Heart right ventricle (tissue), 16 donors: Measurements from ENCODE around the gene IGF2R. TPM values are rescaled to one million over a fixed set of nuclear protein-coding genes. Genes with fewer than 3 reads are reported as not detected.

Experiments
- ATAC-seq, 8 donors: fragments of 200-7000 bp; cut with Tn5 transposase; one replicate each; pipeline ENCODE4 v1.9.1; 2020; ENCODE audit warnings: mild to moderate bottlenecking in 8 of 8, moderate library complexity in 8 of 8, moderate number of reproducible peaks in 1 of 8
- DNase-seq, 2 donors: peaks; one replicate each; pipeline ENCODE4 v3.0.0-alpha.2; 2020
- H3K27ac ChIP-seq, 10 donors: fragments of 200-600 bp; sonication (generic) in 2 of 10; one replicate each; pipeline versions ENCODE4 v1.5.0 to v1.8.0; 2020 to 2022; ENCODE audit warnings: mild to moderate bottlenecking in 3 of 10
- H3K27me3 ChIP-seq, 7 donors: fragments of 200-600 bp; one replicate each; pipeline ENCODE4 v1.8.0; 2021 to 2022; ENCODE audit warnings: mild to moderate bottlenecking in 2 of 7
- H3K36me3 ChIP-seq, 9 donors: fragments of 200-600 bp; sonication (generic) in 1 of 9; one replicate each; pipeline versions ENCODE4 v1.5.0 to v1.8.0; 2020 to 2022; ENCODE audit warnings: mild to moderate bottlenecking in 2 of 9
- H3K4me1 ChIP-seq, 9 donors: fragments of 200-600 bp; sonication (generic) in 1 of 9; one replicate each; pipeline versions ENCODE4 v1.5.0 to v1.8.0; 2020 to 2022; ENCODE audit warnings: mild to moderate bottlenecking in 4 of 9
- H3K4me3 ChIP-seq, 10 donors: fragments of 200-600 bp; sonication (generic) in 2 of 10; one replicate each; pipeline versions ENCODE4 v1.5.0 to v1.8.0; 2020 to 2022; ENCODE audit warnings: mild to moderate bottlenecking in 7 of 10, moderate library complexity in 2 of 10
- H3K9me3 ChIP-seq, 11 donors: fragments of 200-600 bp in 10 of 11; sonication (generic) in 2 of 11; one replicate each; pipeline versions ENCODE4 v1.5.0 to v1.8.0; 2013 to 2022; ENCODE audit warnings: mild to moderate bottlenecking in 2 of 11, control low read depth in 1 of 11, moderate library complexity in 1 of 11
- WGBS, 2 donors: extraction: QIAGEN DNeasy Blood & Tissue Kit; methylation state at CpG; one replicate each; pipeline ENCODE4 v1.1.7; 2013; ENCODE audit warnings: inconsistent platforms in 1 of 2; 5-methylcytosine and 5-hydroxymethylcytosine counted together
- intact Hi-C, 10 donors: fragments of 100-400 bp; cut with DNase I; formaldehyde crosslinking; loops; one replicate each; pipeline versions ENCODE4 v1.11.1 to v1.14.2; 2022
- polyA plus RNA-seq, 2 donors: library from polyadenylated mRNA; stranded (reverse); fragments of 200-250 nt; gene quantifications; one replicate each; pipeline ENCODE4 v1.2.3, GENCODE V29; 2013
- total RNA-seq, 10 donors: library from RNA; stranded (reverse); fragmentation: NEBNext Ultra II Directional in 3 of 10; extraction: Animal tissue kit (Norgen Biotek cat#: 25700) in 3 of 10; gene quantifications; one replicate each; pipeline versions ENCODE4 v1.2.1 to v1.2.4, GENCODE V29; 2021 to 2023
- TF ChIP-seq, protein P1 (sequence below), 9 donors: fragments of 200-600 bp; sonication (generic) in 2 of 9; IDR thresholded peaks; one replicate each; pipeline versions ENCODE4 v1.5.0 to v1.8.0; 2021 to 2022; ENCODE audit warnings: antibody characterized with exemption in 9 of 9, mild to moderate bottlenecking in 5 of 9, moderate library complexity in 1 of 9
- donor health status: Arrhythmogenic right ventricular cardiomyopathy.
- donor health status: ischemic (EF 13 %, LVEDD 7.1; RV severe dilation, severe dysfunction).
- donor health status: healthy with polysubstance abuse.
- donor health status: DM: no; HTN: yes; CAD: no.
- donor health status: DM: no; HTN: no; CAD: no.
- donor health status: ischemic (EF 25% LVEDD 6.9; RV normal size, moderate dysfunction).
- donor health status: ischemic (EF 25% LVEDD 5.7; RV mildly dilated, moderate dysfunction).
- donor health status: healthy.
- donor health status: DM: yes; HTN: yes; CAD: no.
- donor health status: Ischemic cardiomyopathy.
- donor health status: ischemic (EF 35%, LVEDD 5.7; RV mildly dilated, moderate dysfunction).
- donor health status: nonischemic (EF 11% LVEDD 7.7; RV severe dilation, severe dysfunction).
- donor health status: DM: yes; HTN: yes; CAD: no.
- donor health status: PGD.
- donor health status: ischemic (EF 29% LVEDD 5.4; RV normal size, mild dysfunction).
- donor health status: nonischemic (EF 23%, LVEDD 6.1; RV moderate dilation, normal function).

The IGF2R gene
- total and polyA plus RNA-seq, 12 donors = 13.7 to 95.6 (median 70.2) TPM

DNA sequence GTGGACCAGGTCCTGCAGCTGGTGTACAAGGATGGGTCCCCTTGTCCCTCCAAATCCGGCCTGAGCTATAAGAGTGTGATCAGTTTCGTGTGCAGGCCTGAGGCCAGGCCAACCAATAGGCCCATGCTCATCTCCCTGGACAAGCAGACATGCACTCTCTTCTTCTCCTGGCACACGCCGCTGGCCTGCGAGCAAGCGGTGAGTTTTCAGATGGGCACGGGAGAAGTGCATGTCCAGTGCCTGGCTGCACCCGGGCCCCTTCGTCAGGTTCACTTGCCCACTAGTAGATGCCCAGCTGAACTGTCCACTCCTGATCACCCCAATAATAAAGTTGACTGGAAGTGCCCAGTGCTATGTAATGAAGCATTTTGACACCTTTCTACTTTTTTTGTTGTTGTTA, 104.4 kb downstream of the IGF2R start:
- Histone ChIP-seq H3K27me3 (no peaks in the 10 kb centered on the region), H3K27ac (no peak overlapping the region), H3K36me3 (peaks cover 0 to 100% (median 81%) of the 10 kb centered on the region in 9 donors), H3K4me3 (no peak overlapping the region), H3K4me1 (no peaks in the 10 kb centered on the region), H3K9me3 (no peaks in the 10 kb centered on the region)
- 89 to 90% methylated on average over 9 of the region's 9 CpGs for WGBS, 2 donors
- TF ChIP-seq, protein P1, sequence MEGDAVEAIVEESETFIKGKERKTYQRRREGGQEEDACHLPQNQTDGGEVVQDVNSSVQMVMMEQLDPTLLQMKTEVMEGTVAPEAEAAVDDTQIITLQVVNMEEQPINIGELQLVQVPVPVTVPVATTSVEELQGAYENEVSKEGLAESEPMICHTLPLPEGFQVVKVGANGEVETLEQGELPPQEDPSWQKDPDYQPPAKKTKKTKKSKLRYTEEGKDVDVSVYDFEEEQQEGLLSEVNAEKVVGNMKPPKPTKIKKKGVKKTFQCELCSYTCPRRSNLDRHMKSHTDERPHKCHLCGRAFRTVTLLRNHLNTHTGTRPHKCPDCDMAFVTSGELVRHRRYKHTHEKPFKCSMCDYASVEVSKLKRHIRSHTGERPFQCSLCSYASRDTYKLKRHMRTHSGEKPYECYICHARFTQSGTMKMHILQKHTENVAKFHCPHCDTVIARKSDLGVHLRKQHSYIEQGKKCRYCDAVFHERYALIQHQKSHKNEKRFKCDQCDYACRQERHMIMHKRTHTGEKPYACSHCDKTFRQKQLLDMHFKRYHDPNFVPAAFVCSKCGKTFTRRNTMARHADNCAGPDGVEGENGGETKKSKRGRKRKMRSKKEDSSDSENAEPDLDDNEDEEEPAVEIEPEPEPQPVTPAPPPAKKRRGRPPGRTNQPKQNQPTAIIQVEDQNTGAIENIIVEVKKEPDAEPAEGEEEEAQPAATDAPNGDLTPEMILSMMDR (IDR thresholded peaks at IDR 0.05) = no peak
- DNase-seq (no peak), ATAC-seq (peak in 1 of 8 donors; percentile 18)
- intact Hi-C loops = loop anchor here in 2 of 10 donors (10.0 kb wide), 2 partner anchors 198 to 208 kb away; no protein-coding TSS in a partner anchor

DNA sequence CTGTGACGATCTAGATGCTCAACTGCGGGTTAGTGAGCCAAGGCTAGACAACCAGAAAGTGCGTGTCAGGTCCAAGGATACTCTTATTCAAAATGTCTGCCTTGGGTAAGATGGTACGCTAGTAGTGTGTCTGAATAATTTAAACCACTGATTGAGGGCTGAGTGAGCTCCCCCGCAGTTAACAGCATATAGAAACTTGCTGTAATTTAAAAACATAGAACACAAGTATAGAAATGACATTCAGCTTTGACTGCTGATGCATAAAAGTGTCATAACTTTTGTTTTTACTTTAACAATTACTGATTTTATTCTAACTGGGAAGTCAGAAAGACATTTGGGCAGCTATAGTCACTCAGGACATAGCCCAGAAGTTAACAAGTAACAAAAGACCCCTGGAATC, 107.1 kb downstream of the IGF2R start:
- Histone ChIP-seq H3K27ac (no peak overlapping the region), H3K4me1 (no peaks in the 10 kb centered on the region), H3K9me3 (no peaks in the 10 kb centered on the region), H3K27me3 (no peaks in the 10 kb centered on the region), H3K4me3 (no peak overlapping the region), H3K36me3 (peaks cover 0 to 100% (median 83%) of the 10 kb centered on the region in 9 donors)
- DNase-seq = no peak
- no peak for ATAC-seq
- TF ChIP-seq, protein P1 (IDR thresholded peaks at IDR 0.05) = no peak
- WGBS, 2 donors = 95 to 96% methylated on average over 5 of the region's 5 CpGs
- intact Hi-C loops = loop anchor here in 2 of 10 donors (10.0 kb wide), 2 partner anchors 201 to 211 kb away; no protein-coding TSS in a partner anchor

DNA sequence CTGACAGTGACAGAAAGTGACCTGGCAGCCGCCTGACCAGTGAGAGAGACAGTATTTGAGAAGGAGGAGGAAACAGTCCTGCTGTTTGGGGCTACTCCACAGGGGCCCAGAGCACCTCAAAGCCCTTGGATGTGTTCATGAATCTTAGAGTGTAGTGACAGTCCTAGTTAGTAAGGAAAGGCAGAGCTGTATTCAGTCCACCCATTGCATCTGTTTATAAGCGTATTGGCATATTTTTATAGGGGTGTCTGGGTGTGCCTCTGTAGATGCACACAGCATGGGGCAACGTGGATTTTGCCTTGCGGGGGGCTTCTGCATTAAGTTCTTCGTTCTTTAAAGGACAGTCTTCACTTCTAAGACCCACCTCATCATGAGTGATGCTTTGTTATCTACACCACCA, 108.1 kb downstream of the IGF2R start:
- WGBS, 2 donors = 91 to 92% methylated on average over 5 of the region's 5 CpGs
- no peak overlapping the region for H3K27ac ChIP-seq
- H3K4me1 ChIP-seq = no peaks in the 10 kb centered on the region
- TF ChIP-seq, protein P1 (IDR thresholded peaks at IDR 0.05) = no peak
- peaks cover 0 to 100% (median 85%) of the 10 kb centered on the region in 9 donors for H3K36me3 ChIP-seq
- H3K4me3 ChIP-seq = no peak overlapping the region
- no peak for DNase-seq
- H3K9me3 ChIP-seq = no peaks in the 10 kb centered on the region
- no peak for ATAC-seq
- no peaks in the 10 kb centered on the region for H3K27me3 ChIP-seq
- intact Hi-C loops = loop anchor here in 2 of 10 donors (10.0 kb wide), 2 partner anchors 202 to 212 kb away; no protein-coding TSS in a partner anchor

DNA sequence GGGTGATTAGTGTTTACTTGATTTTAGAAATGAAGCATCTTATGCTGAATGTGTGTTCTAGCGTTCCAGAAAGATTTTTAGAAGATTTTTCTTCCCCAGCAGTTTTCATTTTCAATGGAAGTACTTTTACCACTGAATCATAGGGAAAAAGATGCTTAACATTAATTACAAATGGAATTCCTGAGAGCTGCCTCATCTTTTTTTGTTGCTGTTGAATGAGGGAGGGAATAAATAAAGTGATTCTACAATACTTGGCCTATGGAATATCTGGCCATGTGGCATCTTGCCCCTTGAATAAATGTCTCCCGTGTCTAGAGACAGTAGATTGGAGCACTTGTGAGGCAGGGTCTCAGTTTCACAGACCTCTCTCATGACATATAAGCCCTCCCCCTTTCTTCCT, 108.6 kb downstream of the IGF2R start:
- no peak for DNase-seq
- Histone ChIP-seq H3K36me3 (peaks cover 0 to 100% (median 80%) of the 10 kb centered on the region in 9 donors), H3K27ac (no peak overlapping the region), H3K4me1 (no peaks in the 10 kb centered on the region), H3K9me3 (no peaks in the 10 kb centered on the region), H3K27me3 (no peaks in the 10 kb centered on the region), H3K4me3 (no peak overlapping the region)
- intact Hi-C loops = loop anchor here in 2 of 10 donors (10.0 kb wide), 2 partner anchors 203 to 213 kb away; no protein-coding TSS in a partner anchor
- 83 to 88% methylated on average over 2 of the region's 2 CpGs for WGBS, 2 donors
- TF ChIP-seq, protein P1 (IDR thresholded peaks at IDR 0.05) = no peak
- ATAC-seq = no peak
